Measurements from ENCODE around the gene OR52B4.
"Not testable (repeated sequence)": the region's sequence is repeated elsewhere in the genome, so short reads cannot be mapped to it uniquely, and the experiment has no call there.

Gene OR52B4

DNA sequence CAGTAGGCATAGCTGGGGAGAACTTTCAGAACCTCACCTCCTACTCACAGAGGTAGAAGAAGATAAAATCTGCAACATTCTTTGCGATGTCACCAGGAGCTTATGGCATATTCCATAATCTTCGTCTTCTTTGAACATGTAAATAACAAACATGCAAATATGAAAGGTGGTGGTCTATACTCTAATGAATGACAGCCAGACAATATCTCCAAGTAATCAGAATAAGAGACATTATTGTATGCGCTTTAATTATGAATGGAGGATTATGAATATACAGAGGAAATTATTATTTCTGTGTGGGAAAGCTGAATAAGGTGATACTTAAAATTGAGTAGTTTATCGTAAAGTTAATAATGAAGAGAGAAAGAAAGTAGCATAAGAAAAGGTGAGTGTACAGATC is at the start of gene OR52B4:
Gene OR52B4, minus strand, starts transcription at position 101 of the 400 bp plus-strand sequence. Its CDS starts 91 bp downstream, at position 10.
- DNase-seq (ENCODE audit: low read depth): no peak

DNA sequence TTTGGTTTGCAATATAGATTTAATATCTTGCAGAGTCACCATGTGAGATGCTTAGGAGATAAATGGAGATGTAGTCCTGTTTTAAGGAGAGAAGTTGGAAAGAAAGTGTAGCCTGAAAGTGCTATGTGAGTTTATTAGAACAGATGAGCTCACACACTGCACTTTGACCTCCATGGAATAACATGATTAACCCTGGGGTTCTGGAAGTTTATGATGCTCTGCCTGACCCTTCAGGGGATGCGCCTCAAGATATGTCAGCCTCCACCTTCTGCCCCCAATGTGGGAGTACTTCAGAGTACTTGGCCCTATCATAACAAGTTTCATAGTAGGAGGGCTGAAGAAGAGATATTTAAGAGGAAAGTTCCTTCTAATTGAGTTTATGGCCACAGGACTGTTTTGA is 48.6 kb upstream of the OR52B4 start:
- no peak for DNase-seq (ENCODE audit: low read depth)

DNA sequence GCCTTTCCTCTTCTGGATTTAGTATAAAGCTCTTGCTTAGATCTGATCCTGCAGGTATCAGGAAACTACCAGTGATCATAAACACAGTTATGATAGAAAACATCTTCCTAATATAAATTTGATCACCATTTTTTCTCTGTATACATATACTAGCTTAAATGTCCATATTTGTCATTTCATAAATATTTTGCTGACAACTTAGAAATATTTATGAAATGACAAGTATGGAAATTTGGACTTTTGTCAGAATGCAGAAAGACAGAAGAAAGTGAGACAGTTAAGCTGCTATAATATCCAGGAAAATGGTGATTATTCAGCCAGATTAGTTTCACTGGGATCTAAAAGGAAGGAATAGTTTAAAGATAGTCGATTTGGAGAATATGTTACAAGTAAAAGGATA is 48.1 kb upstream of the OR52B4 start:
- DNase-seq (ENCODE audit: low read depth): no peak

DNA sequence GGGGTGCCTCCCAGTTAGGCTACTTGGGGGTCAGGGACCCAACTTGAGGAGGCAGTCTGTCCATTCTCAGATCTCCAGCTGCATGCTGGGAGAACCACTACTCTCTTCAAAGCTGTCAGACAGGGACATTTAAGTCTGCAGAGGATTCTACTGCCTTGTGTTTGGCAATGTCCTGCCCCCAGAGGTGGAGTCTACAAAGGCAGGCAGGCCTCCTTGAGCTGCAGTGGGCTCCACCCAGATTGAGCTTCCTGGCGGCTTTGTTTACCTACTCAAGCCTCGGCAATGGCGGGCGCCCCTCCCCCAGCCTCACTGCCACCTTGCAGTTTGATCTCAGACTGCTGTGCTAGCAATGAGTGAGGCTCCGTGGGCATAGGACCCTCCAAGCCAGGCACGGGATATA is 38.0 kb upstream of the OR52B4 start:
- DNase-seq (ENCODE audit: low read depth): not testable (repeated sequence)

DNA sequence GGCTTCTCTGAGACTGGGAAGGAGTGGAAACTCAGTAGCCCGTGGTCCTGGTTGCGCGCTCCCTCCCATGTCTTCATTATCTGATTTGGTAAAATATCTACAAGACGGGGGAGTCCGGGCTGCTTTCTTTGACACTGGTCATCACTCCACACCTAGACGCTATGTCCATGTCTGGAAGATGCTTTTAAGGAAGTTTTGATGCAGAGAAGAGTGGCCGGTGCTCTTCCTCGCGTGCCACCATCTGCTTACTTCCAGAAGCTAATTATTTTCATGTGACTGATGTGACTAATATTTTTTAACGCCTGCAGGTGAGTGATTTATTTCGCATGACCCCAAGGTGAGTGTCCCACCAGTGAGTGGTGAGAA is 25.7 kb upstream of the OR52B4 start:
- DNase-seq (ENCODE audit: low read depth): no peak

DNA sequence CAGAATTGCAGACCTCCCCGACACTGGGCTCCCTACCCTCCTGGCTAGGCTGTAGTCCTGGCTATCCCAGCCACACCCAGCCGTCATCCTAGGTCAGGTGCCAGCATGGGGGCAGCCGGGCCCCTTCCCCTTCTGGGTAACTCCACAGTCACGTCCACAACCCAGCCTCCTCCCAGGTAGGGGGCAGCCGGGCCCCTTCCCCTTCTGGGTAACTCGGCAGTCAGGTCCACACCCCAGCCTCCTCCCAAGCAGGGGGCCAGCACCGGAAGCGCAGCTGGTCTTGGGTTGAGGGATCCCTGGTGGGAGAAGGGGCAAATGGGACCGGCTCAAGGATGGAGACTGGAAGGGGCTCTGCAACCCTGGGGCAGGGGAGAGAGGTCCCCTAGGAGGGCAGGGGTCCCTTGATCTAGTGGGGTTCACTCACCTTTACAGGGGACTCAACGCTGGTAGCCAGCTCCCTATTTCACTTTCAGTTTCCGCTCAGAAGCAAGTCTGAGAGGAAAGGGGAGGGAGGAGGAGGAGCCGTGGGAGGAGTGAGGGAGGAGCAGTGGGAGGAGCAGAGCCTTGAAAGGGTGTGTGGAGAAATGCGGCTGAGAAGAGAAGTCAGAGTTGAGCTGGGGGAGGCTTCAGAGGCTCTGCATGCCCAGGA is 25.1 kb upstream of the OR52B4 start, which contains the start of gene TRIM21:
Gene TRIM21, minus strand, starts transcription at position 494 of the 649 bp plus-strand sequence. CDS start 3,293 bp downstream, outside the sequence.
- peak; percentile 89 for DNase-seq (ENCODE audit: low read depth)

DNA sequence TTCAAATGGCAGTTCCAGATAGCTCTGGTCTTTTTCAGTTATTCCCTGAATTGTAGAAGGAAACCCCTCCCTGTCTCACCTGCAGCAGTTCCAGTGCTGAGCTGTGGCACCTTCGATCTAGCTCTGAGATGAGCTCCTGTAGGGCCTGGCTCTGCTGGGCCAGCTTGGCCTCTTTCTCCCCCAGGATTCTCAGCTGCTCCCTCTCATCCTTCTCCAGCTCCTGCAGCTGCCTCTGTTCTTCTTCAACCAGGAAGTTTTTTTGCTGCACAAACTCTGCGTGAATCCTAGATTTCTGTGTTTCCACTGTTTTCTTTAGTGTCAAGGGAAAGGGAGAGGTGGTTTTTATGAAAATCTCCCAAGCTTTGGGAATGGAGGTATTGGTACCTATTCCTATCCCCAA is 20.0 kb upstream of the OR52B4 start:
- DNase-seq (ENCODE audit: low read depth): no peak

DNA sequence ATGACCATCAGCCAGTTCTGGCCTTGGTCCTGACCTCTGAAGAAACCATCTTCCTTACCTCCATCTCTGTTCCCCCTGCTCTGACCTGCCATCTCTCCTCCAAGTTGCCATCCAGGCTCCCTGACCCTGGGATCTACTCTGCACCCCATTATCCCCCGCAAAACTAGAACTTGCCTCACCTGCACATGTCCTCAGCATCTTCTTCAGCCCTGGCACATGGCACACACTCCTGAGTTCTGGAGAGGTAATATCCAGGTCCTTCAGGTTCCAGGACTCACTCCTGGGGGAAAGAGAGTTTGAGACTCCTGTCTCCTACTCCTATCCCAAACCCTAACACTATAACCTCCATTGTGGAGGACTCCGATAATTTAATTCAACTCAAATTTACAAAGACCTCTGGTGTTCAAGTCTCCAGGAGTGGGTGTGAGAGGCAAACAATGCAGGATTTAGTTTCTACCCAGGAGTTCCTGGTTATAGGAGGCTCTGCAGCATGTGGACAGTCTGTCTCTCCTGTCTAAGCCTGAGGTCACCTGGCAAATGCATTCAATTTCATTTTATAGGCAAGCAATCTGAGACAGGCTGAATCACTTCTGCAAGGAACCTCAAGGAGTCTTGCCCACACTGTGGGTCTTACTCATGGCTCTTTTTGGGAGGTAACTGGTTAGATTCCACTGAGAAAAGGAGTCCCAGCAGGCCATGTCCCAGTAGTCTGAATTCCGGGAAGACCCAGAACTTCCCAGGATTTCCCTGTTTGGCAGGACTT is 18.0 kb upstream of the OR52B4 start:
- no peak for DNase-seq (ENCODE audit: low read depth)

DNA sequence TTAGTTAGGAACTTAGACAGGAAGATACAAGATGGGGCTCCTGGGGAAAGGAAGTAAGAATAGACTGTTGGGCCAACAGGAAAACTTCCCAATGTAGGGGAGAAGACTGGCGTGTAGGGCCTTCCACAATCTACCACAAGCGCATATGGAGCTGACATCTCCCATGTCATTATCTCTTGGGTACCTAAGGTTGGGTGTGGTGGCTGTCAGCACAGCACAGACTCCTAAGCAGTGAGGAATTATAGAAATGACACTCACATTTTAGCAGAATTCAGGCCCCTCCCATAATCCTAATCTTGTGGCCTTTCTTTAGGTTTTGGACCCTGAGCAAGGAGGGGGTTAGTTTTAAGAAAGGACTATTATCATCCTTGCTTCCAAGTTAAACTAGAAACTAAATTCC is 13.7 kb upstream of the OR52B4 start:
- no peak for DNase-seq (ENCODE audit: low read depth)

DNA sequence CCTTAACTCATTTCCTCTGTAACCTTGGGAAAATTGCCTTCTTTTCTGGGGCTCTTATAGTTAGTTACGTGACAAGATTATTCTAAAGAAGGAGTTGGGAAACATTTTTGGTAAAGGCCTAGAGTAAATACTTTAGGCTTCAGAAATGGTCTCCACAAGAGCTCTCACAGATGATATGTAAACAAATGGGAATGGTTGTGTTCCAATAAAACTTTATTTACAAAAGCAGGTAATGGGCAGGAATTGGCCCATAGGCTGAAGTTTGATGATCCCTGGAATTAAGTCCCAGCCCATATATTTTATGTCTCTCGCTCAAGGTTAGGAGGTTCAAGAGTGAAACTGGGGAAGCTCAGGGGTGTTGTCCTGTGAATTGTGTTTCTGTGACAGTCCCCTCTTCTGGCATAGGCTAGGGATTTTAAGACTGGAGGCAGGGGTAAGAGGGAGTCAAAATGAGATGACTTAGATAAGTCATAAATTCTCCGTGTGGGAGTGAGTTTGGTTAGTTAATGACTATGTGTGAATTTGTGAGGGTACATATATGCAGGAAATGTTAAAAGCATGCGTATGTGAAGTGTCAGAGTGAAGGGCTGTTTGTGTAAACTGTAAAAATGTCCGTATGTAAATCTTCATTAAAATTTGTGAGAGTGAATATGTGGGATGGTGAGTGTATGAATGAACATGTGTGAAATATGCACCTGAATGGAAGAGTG is 7.4 kb upstream of the OR52B4 start:
- no peak for DNase-seq (ENCODE audit: low read depth)

DNA sequence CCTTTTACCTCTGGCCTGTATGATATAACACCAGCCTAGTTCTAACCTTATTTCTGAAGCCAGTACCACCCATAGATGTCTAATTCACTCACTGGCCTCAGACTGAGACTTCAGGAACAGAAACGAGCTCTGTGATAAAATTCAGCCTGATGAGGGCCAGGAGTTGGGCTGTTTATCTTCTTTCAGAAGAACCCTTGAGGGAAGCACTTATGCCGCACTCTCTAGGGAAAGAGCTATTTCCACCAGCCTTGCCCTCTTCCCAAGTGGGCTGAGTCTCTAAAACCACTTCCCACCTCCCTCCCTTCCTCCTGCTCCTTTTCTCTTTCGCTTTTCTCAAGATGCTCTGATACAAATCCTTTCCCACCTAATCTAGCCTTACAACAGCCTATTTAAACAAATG is 2.0 kb upstream of the OR52B4 start:
- DNase-seq (ENCODE audit: low read depth): no peak

DNA sequence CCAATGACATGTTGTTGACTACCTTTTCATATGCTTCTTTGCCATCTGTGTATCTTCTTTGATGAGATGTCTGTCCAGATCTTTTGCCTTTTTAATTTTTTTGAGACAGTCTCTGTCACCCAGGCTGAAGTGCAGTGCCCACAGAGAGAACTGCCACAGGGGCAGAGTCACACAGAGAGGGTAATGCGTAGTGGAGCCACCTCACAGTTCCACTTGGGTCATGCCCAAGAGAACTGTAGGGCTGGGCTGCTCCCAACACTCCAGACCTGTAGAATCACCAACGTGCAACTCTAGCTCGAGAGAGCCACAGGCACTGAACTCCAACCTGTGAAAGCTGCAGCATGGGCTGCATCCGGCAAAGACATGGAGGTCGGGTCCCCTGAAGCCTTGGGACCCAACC is 20.0 kb downstream of the OR52B4 start:
- not testable (repeated sequence) for DNase-seq (ENCODE audit: low read depth)

DNA sequence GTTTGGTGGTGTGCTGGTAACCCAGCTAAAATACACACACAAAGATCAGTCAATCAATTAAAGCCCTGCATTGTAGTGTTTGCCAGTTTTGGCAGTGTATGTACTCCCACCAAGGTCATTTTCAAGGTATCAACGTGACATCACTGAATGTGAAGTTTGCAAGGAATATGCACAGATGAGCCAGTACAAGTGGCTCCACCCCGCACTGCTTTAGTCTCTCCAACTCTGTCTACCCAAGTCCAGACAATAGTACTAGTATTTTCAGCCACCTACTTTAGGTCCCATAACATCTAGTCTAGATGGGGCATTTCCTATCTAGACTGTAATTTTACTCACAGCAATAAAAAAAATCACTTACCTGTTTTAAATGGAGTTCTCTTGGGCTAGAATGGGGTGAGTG is 22.8 kb downstream of the OR52B4 start:
- DNase-seq (ENCODE audit: low read depth): not testable (repeated sequence)

DNA sequence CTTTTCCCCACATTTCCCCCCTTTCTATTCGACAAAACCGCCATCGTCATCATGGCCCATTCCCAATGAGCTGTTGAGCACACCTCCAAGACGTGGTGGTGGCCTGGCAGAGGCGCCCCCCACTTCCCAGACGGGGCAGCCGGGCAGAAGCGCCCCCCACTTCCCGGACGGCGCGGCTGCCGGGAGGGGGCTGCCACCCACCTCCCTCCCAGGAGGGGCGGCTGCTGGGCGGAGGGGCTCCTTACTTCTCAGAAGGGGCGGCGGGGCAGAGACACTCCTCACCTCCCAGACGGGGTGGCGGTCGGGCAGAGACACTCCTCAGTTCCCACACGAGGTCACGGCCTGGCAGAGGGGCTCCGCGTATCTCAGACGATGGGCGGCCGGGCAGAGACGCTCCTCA is 33.8 kb downstream of the OR52B4 start:
- not testable (repeated sequence) for DNase-seq (ENCODE audit: low read depth)
